RWPE1 (cell line): ENCODE data around the gene C5AR1.

Experiments used
- CTCF ChIA-PET: fragments of 350-600 bp; sonication (Branson Sonifier 250); formaldehyde crosslinking; extraction: SDS; loops from one replicate; lab custom pipeline; 2021; lab: Yijun Ruan, JAX
- POLR2A ChIA-PET: fragments of 400-600 bp; formaldehyde crosslinking; extraction: SDS; loops from one replicate; lab custom pipeline; 2020; ENCODE audit warnings: antibody characterized with exemption; ENCODE audit not compliant: low non-redundant PET; lab: Yijun Ruan, JAX
- DNase-seq: peaks from one replicate; pipeline ENCODE4 v3.0.0; 2012; ENCODE audit warnings: low spot score
- H3K27ac ChIP-seq: fragments of 450-650 bp; 2 replicates; pipeline ENCODE4 v1.5.1; 2017
- TF ChIP-seq, protein P1 (sequence below): fragments of 450-650 bp; conservative IDR thresholded peaks from 2 replicates; pipeline ENCODE4 v1.5.1; 2017; ENCODE audit warnings: low read depth, mild to moderate bottlenecking

Gene C5AR1

GRCh38 chr19:47316513-47316912 lies 6.9 kb downstream of the C5AR1 start:
- POLR2A ChIA-PET, result no interaction called here
- TF ChIP-seq, protein P1, sequence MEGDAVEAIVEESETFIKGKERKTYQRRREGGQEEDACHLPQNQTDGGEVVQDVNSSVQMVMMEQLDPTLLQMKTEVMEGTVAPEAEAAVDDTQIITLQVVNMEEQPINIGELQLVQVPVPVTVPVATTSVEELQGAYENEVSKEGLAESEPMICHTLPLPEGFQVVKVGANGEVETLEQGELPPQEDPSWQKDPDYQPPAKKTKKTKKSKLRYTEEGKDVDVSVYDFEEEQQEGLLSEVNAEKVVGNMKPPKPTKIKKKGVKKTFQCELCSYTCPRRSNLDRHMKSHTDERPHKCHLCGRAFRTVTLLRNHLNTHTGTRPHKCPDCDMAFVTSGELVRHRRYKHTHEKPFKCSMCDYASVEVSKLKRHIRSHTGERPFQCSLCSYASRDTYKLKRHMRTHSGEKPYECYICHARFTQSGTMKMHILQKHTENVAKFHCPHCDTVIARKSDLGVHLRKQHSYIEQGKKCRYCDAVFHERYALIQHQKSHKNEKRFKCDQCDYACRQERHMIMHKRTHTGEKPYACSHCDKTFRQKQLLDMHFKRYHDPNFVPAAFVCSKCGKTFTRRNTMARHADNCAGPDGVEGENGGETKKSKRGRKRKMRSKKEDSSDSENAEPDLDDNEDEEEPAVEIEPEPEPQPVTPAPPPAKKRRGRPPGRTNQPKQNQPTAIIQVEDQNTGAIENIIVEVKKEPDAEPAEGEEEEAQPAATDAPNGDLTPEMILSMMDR, result no peak
- no peak for DNase-seq
- no peak overlapping the region for H3K27ac ChIP-seq
- CTCF ChIA-PET, result interaction anchor here (0.7 to 2.0 kb wide), 2 partner anchors 32 to 64 kb away, joined by 7 to 9 read pairs; partner anchors contain the start of gene DHX34

- no peak overlapping the region for H3K27ac ChIP-seq
- POLR2A ChIA-PET, result no interaction called here
- TF ChIP-seq, protein P1, result no peak
- no peak for DNase-seq
- CTCF ChIA-PET, result interaction anchor here (0.6 kb wide), 1 partner anchor 164 kb away, joined by 5 read pairs; the partner anchor contains the start of gene KPTN
Measured at GRCh38 chr19:47319923-47320871, 10.5 kb downstream of the C5AR1 start.

- no peak for DNase-seq
- ChIA-PET CTCF (no interaction called here), POLR2A (no interaction called here)
- H3K27ac ChIP-seq, result no peak overlapping the region
- TF ChIP-seq, protein P1, result no peak
Measured at GRCh38 chr19:47321630-47322029, 12.0 kb downstream of the C5AR1 start.

GRCh38 chr19:47322058-47322457 lies 12.4 kb downstream of the C5AR1 start:
- no peak for DNase-seq
- no peak overlapping the region for H3K27ac ChIP-seq
- CTCF ChIA-PET, result no interaction called here
- TF ChIP-seq, protein P1, result no peak
- POLR2A ChIA-PET, result no interaction called here

GRCh38 chr19:47323409-47323808 lies 13.7 kb downstream of the C5AR1 start:
- no peak overlapping the region for H3K27ac ChIP-seq
- TF ChIP-seq, protein P1, result no peak
- no peak for DNase-seq
- CTCF ChIA-PET, result interaction anchor here (0.6 to 1.0 kb wide), 2 partner anchors 26 to 221 kb away, joined by 4 read pairs; partner anchors contain the start of gene DHX34
- POLR2A ChIA-PET, result no interaction called here

DNA sequence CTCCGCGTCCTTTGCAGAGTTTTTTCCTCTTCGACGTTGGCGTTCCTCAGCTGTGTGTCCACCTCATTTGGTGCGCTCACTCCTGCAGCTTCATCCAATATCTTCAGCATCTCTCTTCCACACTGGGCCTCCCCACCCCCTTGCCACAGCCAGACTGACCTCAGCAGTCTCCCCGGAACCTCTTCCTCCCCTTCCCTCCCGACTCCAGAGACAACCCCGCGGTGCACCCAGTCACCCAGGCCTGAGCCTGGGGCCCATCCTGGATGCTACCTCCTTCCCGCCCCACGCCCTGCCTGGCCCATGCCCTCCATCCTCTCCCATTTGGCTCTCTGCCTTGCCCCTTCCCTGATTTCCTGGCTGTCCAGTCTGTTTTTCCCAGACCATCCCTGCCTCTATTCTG lies 14.2 kb downstream of the C5AR1 start:
- TF ChIP-seq, protein P1, result no peak
- POLR2A ChIA-PET, result interaction anchor here (0.7 kb wide), 1 partner anchor 211 kb away, joined by 3 read pairs; the partner anchor contains the start of gene ZC3H4
- no peak for DNase-seq
- no peak overlapping the region for H3K27ac ChIP-seq
- CTCF ChIA-PET, result no interaction called here
